Stimulated activated CD4-positive, alpha-beta T cell treated with anti-CD3 and anti-CD28 coated beads, Interleukin-15, amount 100 ng/mL, for 48 hours (primary cell): ENCODE results near the gene BTG4.

Experiments used
- DNase-seq, 2 donors: peaks; one replicate each; pipeline ENCODE4 v3.0.0-alpha.2; 2020; ENCODE audit warnings: low read depth in 2 of 2

The BTG4 gene

GRCh38 chr11:111512296-111513239 lies at the start of gene BTG4:
TSS of gene BTG4 (minus strand) at chr11:111512386. CDS start at chr11:111498776, 13,610 bp downstream.
- no peak for DNase-seq

GRCh38 chr11:111561791-111562325 lies 49.7 kb upstream of the BTG4 start:
- no peak for DNase-seq

GRCh38 chr11:111561306-111561705 lies 49.1 kb upstream of the BTG4 start:
- no peak for DNase-seq

- DNase-seq, result no peak
These were observed 48.6 kb upstream of the BTG4 start for GRCh38 chr11:111560800-111561199.

GRCh38 chr11:111559800-111560464 lies 47.7 kb upstream of the BTG4 start:
- DNase-seq, result no peak

GRCh38 chr11:111557425-111558111 lies 45.4 kb upstream of the BTG4 start:
- DNase-seq, result no peak

GRCh38 chr11:111555255-111555654 lies 43.1 kb upstream of the BTG4 start:
- no peak for DNase-seq

- no peak for DNase-seq
These were observed 42.3 kb upstream of the BTG4 start for GRCh38 chr11:111554532-111554931.

GRCh38 chr11:111550258-111550657 lies 38.1 kb upstream of the BTG4 start:
- DNase-seq, result no peak

- no peak for DNase-seq
These were observed 37.6 kb upstream of the BTG4 start for GRCh38 chr11:111549869-111550203.

GRCh38 chr11:111549196-111549868 lies 37.1 kb upstream of the BTG4 start:
- no peak for DNase-seq

- no peak for DNase-seq
These were observed 36.3 kb upstream of the BTG4 start for GRCh38 chr11:111548525-111548924.

- DNase-seq, result no peak
These were observed 30.6 kb upstream of the BTG4 start for GRCh38 chr11:111542606-111543275.

- no peak for DNase-seq
These were observed 29.3 kb upstream of the BTG4 start for GRCh38 chr11:111541254-111542061.

- DNase-seq, result no peak
These were observed 28.7 kb upstream of the BTG4 start for GRCh38 chr11:111540937-111541253.

GRCh38 chr11:111540114-111540936 lies 28.1 kb upstream of the BTG4 start, which contains the start of gene LAYN:
TSS of gene LAYN (plus strand) at chr11:111540720. CDS start at chr11:111540844, 124 bp downstream.
- DNase-seq, result peak in 1 of 2 donors; percentile 6

- no peak for DNase-seq
These were observed 27.4 kb upstream of the BTG4 start for GRCh38 chr11:111539426-111540113.

GRCh38 chr11:111538407-111539114 lies 26.4 kb upstream of the BTG4 start:
- no peak for DNase-seq
